IMR-90 (cell line): ENCODE data around the gene SPATA16.

ENCODE experiments used
- BHLHE40 ChIP-seq: fragments of 150-350 bp; IDR thresholded peaks from 2 replicates; pipeline ENCODE4 v1.6.1; 2016; ENCODE audit warnings: mild to moderate bottlenecking, low read depth, low read length
- CEBPB ChIP-seq: IDR thresholded peaks from 2 replicates; pipeline ENCODE4 v1.6.1; 2012; ENCODE audit warnings: low read depth, low read length, improper control_type of control experiment
- CTCF ChIP-seq: conservative IDR thresholded peaks from 2 replicates; pipeline ENCODE4 v1.5.1; 2012; ENCODE audit warnings: mild to moderate bottlenecking, low read depth, low read length, improper control_type of control experiment
- ELK1 ChIP-seq: fragments of 150-350 bp; IDR thresholded peaks from 2 replicates; pipeline ENCODE4 v1.6.1; 2016; ENCODE audit warnings: low read depth, mild to moderate bottlenecking, low read length, moderate library complexity, borderline replicate concordance
- MAFK ChIP-seq: IDR thresholded peaks from 2 replicates; pipeline ENCODE4 v1.6.1; 2012; ENCODE audit warnings: low read depth, low read length, improper control_type of control experiment
- MAZ ChIP-seq: IDR thresholded peaks from 2 replicates; pipeline ENCODE4 v1.6.1; 2012; ENCODE audit warnings: low read depth, mild to moderate bottlenecking, low read length, improper control_type of control experiment, moderate library complexity, borderline replicate concordance
- NFE2L2 ChIP-seq: fragments of 150-350 bp; IDR thresholded peaks from 2 replicates; pipeline ENCODE4 v1.6.1; 2016; ENCODE audit warnings: low read depth, mild to moderate bottlenecking, low read length
- POLR2A ChIP-seq: IDR thresholded peaks from 2 replicates; pipeline ENCODE4 v1.6.1; 2012; ENCODE audit warnings: mild to moderate bottlenecking, low read depth, low read length
- RAD21 ChIP-seq: IDR thresholded peaks from 2 replicates; pipeline ENCODE4 v1.6.1; 2012; ENCODE audit warnings: low read length, improper control_type of control experiment
- RCOR1 ChIP-seq: IDR thresholded peaks from 2 replicates; pipeline ENCODE4 v1.6.1; 2012; ENCODE audit warnings: mild to moderate bottlenecking, low read length, improper control_type of control experiment; ENCODE audit not compliant: insufficient replicate concordance
- RFX5 ChIP-seq: IDR thresholded peaks from 2 replicates; pipeline ENCODE4 v1.8.0; 2012; ENCODE audit warnings: low read depth, mild to moderate bottlenecking, low read length, moderate library complexity
- SMC3 ChIP-seq: fragments of 150-350 bp; IDR thresholded peaks from 2 replicates; pipeline ENCODE4 v1.6.1; 2016; ENCODE audit warnings: low read depth, mild to moderate bottlenecking, antibody characterized with exemption, low read length, moderate library complexity
- USF2 ChIP-seq: fragments of 150-350 bp; IDR thresholded peaks from 2 replicates; pipeline ENCODE4 v1.6.1; 2017; ENCODE audit warnings: mild to moderate bottlenecking, antibody characterized with exemption, low read length, low read depth

GRCh38 chr3:172965256-172965655 lies 175.8 kb downstream of the SPATA16 start:
- TF ChIP-seq POLR2A: no peak
- no peak for TF ChIP-seq CTCF
- TF ChIP-seq RAD21: no peak
- no peak for TF ChIP-seq RCOR1
- no peak for TF ChIP-seq BHLHE40
- TF ChIP-seq CEBPB: no peak
- no peak for TF ChIP-seq RFX5
- no peak for TF ChIP-seq ELK1
- TF ChIP-seq MAZ: no peak
- TF ChIP-seq SMC3: no peak
- TF ChIP-seq USF2: no peak
- no peak for TF ChIP-seq NFE2L2
- no peak for TF ChIP-seq MAFK
